Suppressor macrophage treated with lipopolysaccharide for 4 hours (primary cell): ENCODE measurements around the gene SYCP2L.

Experiments
- DNase-seq: peaks from one replicate; pipeline ENCODE4 v3.0.0-alpha.2; 2020

The SYCP2L gene

GRCh38 chr6:11011787-11012234 lies 125.0 kb downstream of the SYCP2L start:
- DNase-seq = no peak

DNA sequence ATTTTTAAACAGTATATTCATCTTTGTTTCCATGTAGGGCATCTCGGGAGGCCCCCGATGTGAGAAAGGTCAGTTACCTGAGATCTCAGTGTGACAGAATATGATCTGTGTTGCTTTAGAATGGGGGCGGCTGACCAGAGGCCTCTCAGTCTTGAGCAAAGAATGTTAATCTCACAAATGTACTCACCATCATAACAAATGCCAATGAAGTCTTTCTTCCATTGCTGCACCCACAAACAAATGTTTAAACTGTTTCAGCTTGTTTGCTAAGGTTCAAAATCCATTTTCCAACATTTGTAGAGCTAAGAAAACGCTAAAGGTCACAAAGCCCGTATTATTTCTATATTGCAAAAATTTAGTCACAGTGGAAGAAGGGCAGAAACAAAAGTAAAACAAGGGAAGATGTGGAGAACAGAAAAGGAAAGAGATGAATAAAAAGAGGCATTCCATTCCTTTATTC lies 125.5 kb downstream of the SYCP2L start:
- DNase-seq = no peak

- no peak for DNase-seq
These were observed 126.3 kb downstream of the SYCP2L start for GRCh38 chr6:11012976-11013720.

GRCh38 chr6:11013721-11014070 lies 126.8 kb downstream of the SYCP2L start:
- no peak for DNase-seq

GRCh38 chr6:11015102-11015501 lies 128.2 kb downstream of the SYCP2L start:
- DNase-seq = no peak

DNA sequence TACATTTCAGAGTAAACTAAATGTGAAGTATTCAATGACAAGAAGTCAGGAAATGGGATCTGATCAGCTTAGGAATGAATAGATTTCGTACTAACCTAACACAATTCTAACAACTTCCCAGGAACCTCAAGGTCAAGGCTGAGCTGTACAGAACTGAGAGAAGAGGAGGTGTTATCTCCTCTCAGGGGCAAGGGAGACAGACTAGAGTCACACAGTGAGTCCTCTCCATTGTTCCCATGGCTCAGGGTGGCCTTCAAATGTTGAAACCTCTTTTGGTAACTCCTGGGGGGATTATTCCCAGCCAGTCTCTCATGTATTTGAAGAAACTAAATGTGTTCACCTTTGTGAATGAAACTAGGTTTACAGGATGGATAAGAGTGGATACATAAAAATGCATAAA lies 129.6 kb downstream of the SYCP2L start:
- no peak for DNase-seq

GRCh38 chr6:11017090-11017489 lies 130.2 kb downstream of the SYCP2L start:
- no peak for DNase-seq

GRCh38 chr6:11018225-11018624 lies 131.4 kb downstream of the SYCP2L start:
- DNase-seq = no peak

GRCh38 chr6:11021003-11021402 lies 134.2 kb downstream of the SYCP2L start:
- no peak for DNase-seq

DNA sequence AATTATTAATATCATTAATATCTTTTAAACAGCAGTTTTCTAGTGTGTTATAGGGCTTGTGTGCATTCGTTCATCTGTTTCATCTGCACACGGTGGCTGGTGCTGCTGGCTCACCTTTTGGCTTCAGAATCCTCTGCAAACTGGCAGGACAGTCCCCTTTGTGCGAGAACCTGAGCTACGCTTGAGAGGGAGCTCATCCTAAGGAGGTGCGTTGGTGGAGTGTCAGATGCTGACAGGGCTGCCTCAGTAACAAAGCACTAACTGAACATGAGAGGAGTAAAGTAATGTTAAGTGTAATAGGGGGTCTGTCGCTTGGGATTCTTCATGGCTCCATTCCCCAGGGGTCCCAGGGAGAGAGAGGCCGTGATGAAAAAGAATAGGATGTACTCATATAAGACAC lies 134.9 kb downstream of the SYCP2L start:
- no peak for DNase-seq

DNA sequence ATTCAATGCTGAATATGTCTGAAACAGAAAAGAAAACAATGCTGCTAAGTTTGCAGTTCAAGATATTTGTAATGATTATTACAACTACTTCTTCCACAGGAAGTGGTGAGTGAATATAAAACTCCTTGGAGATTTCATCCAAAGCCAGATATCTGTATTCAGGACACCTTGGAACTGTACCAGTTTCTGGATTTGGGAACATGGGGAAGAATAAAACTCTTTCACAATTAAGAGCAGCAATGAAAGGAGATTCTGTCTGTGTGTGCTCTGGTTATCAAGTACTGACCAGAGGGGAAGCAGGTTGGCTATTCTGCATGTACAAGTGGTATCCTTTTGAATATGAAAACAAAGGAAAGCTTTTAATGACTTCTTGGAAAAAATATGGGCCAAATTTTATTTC lies 136.2 kb downstream of the SYCP2L start:
- no peak for DNase-seq
